ENCODE results near the gene FMN1. TPM values are rescaled to one million over a fixed set of nuclear protein-coding genes. Genes with fewer than 3 reads are reported as not detected.

The FMN1 gene
- total RNA-seq, 1 experiment from 2014 or later, result 3.9 TPM

DNA sequence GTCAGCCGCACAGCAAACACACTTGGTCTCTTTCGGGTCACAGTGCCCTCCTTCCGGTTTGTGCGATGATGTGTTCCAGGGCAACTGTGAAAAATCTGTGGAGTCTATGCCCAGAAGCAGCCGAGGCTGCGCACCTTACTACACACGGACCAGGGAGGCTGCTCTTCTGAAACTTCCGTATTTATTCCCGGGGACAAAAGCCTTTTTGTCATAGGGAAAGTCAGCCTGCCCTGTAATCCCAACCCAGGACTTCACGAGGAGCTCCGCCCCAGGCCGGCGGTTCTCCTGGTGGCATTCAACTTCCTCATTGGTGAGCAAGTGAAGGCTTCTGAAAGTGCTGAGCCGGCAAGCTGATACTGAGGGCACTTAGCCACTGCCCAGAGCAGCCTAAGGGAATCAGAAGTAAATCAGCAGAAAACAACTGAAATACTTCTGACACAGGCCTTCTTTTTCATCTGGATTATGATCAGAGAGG, 126.5 kb downstream of the FMN1 start:
- peak; percentile 83 for ATAC-seq
- no peak for DNase-seq (ENCODE audit: low read depth, low spot score)
- intact Hi-C loops (cut with micrococcal nuclease; ENCODE audit: unreplicated experiment) (no loop called here), in situ Hi-C loops (cut with HindIII; ENCODE audit: low pct_unique_long_range_greater_than_20kb, low sequenced_read_pairs) (no loop called here)
- H3K9me3 ChIP-seq (ENCODE audit: control insufficient read depth, insufficient read depth, low read depth, low read length), result no peaks in the 10 kb centered on the region
- peaks cover 9% of the 10 kb centered on the region; the same call in 1 of the 2 replicates for H3K4me1 ChIP-seq (ENCODE audit: control insufficient read depth, insufficient read depth, low read length)
- POLR2A ChIA-PET, result no interaction called here
- H3K27me3 ChIP-seq (ENCODE audit: control insufficient read depth, insufficient read depth, low read length), result no peaks in the 10 kb centered on the region; the same call in 1 of the 2 replicates
- peak overlapping the region; percentile 13 to 46 for H3K4me3 ChIP-seq (ENCODE audit: low read depth in 2 of 2, low read length in 2 of 2)
- CTCF ChIA-PET, result no interaction called here
- no peaks in the 10 kb centered on the region for H3K36me3 ChIP-seq (ENCODE audit: control insufficient read depth, insufficient read depth, low read length)
- TF ChIP-seq, protein P1, sequence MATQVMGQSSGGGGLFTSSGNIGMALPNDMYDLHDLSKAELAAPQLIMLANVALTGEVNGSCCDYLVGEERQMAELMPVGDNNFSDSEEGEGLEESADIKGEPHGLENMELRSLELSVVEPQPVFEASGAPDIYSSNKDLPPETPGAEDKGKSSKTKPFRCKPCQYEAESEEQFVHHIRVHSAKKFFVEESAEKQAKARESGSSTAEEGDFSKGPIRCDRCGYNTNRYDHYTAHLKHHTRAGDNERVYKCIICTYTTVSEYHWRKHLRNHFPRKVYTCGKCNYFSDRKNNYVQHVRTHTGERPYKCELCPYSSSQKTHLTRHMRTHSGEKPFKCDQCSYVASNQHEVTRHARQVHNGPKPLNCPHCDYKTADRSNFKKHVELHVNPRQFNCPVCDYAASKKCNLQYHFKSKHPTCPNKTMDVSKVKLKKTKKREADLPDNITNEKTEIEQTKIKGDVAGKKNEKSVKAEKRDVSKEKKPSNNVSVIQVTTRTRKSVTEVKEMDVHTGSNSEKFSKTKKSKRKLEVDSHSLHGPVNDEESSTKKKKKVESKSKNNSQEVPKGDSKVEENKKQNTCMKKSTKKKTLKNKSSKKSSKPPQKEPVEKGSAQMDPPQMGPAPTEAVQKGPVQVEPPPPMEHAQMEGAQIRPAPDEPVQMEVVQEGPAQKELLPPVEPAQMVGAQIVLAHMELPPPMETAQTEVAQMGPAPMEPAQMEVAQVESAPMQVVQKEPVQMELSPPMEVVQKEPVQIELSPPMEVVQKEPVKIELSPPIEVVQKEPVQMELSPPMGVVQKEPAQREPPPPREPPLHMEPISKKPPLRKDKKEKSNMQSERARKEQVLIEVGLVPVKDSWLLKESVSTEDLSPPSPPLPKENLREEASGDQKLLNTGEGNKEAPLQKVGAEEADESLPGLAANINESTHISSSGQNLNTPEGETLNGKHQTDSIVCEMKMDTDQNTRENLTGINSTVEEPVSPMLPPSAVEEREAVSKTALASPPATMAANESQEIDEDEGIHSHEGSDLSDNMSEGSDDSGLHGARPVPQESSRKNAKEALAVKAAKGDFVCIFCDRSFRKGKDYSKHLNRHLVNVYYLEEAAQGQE (IDR thresholded peaks at IDR 0.05; ENCODE audit: insufficient read depth in 1 of 2, low read depth in 2 of 2, low read length in 1 of 2), result no peak
- no peak for TF ChIP-seq TCF7L2 (IDR thresholded peaks at IDR 0.05; ENCODE audit: low read depth, low read length)
- TF ChIP-seq, protein P2, sequence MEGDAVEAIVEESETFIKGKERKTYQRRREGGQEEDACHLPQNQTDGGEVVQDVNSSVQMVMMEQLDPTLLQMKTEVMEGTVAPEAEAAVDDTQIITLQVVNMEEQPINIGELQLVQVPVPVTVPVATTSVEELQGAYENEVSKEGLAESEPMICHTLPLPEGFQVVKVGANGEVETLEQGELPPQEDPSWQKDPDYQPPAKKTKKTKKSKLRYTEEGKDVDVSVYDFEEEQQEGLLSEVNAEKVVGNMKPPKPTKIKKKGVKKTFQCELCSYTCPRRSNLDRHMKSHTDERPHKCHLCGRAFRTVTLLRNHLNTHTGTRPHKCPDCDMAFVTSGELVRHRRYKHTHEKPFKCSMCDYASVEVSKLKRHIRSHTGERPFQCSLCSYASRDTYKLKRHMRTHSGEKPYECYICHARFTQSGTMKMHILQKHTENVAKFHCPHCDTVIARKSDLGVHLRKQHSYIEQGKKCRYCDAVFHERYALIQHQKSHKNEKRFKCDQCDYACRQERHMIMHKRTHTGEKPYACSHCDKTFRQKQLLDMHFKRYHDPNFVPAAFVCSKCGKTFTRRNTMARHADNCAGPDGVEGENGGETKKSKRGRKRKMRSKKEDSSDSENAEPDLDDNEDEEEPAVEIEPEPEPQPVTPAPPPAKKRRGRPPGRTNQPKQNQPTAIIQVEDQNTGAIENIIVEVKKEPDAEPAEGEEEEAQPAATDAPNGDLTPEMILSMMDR (IDR thresholded peaks at IDR 0.05), result no peak
- TF ChIP-seq SIN3A (IDR thresholded peaks at IDR 0.05; ENCODE audit: borderline replicate concordance, insufficient read depth, low read depth, low read length), result no peak
- no peak for TF ChIP-seq POLR2AphosphoS5 (IDR thresholded peaks at IDR 0.05; ENCODE audit: low read depth, low read length)
- no TSS peak for BruUV-seq (replicated peaks)
- peak overlapping the region; percentile 65 for H3K27ac ChIP-seq (ENCODE audit: low read length)

DNA sequence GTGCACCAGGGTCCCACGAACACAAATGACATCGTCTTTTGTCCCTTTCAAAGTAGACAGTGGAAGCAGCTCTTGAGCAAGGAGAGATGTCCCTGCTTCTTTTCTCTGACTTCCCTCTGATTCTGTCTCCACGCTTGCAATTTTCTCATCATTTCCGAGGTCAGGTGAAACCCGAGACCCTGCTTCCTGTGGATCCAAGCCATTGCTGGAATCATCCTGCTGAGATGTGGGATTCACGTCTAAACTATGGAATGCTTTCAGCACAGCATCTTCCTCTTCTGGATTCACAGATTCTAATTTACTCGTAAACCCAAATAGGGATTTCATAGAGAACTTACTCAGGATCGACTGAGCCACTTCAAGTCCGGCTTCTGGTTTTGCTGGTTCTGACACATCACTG, 127.1 kb downstream of the FMN1 start:
- H3K27me3 ChIP-seq (ENCODE audit: control insufficient read depth, insufficient read depth, low read length), result no peaks in the 10 kb centered on the region; the same call in 1 of the 2 replicates
- ChIA-PET POLR2A (no interaction called here), CTCF (no interaction called here)
- peak overlapping the region; percentile 13 to 46; a peak in 3 of 4 replicates for H3K4me3 ChIP-seq (ENCODE audit: low read depth in 2 of 2, low read length in 2 of 2)
- H3K27ac ChIP-seq (ENCODE audit: low read length), result peak overlapping the region; percentile 65
- H3K36me3 ChIP-seq (ENCODE audit: control insufficient read depth, insufficient read depth, low read length), result no peaks in the 10 kb centered on the region
- no peak for TF ChIP-seq TCF7L2 (IDR thresholded peaks at IDR 0.05; ENCODE audit: low read depth, low read length)
- TF ChIP-seq POLR2AphosphoS5 (IDR thresholded peaks at IDR 0.05; ENCODE audit: low read depth, low read length), result no peak
- no peak for TF ChIP-seq SIN3A (IDR thresholded peaks at IDR 0.05; ENCODE audit: borderline replicate concordance, insufficient read depth, low read depth, low read length)
- TF ChIP-seq, protein P1 (IDR thresholded peaks at IDR 0.05; ENCODE audit: insufficient read depth in 1 of 2, low read depth in 2 of 2, low read length in 1 of 2), result no peak
- TF ChIP-seq, protein P2 (IDR thresholded peaks at IDR 0.05), result no peak
- ATAC-seq (no peak), DNase-seq (ENCODE audit: low read depth, low spot score) (no peak)
- in situ Hi-C loops (cut with HindIII; ENCODE audit: low pct_unique_long_range_greater_than_20kb, low sequenced_read_pairs), result no loop called here
- intact Hi-C loops (cut with micrococcal nuclease; ENCODE audit: unreplicated experiment), result no loop called here
- no TSS peak for BruUV-seq (replicated peaks)
- H3K9me3 ChIP-seq (ENCODE audit: control insufficient read depth, insufficient read depth, low read depth, low read length), result no peaks in the 10 kb centered on the region
- H3K4me1 ChIP-seq (ENCODE audit: control insufficient read depth, insufficient read depth, low read length), result peaks cover 9% of the 10 kb centered on the region; the same call in 1 of the 2 replicates
